DOHH2 (cell line): Measurements from ENCODE around the gene IZUMO4.

Experiments used
- CTCF ChIP-seq: fragments of 200-600 bp; sonication (generic); IDR thresholded peaks from one replicate; pipeline ENCODE4 v1.5.1; 2014; ENCODE audit warnings: antibody characterized with exemption, mild to moderate bottlenecking, low read depth, low read length; ENCODE audit not compliant: poor library complexity, severe bottlenecking
- EZH2phosphoT487 ChIP-seq: fragments of 200-600 bp; sonication (generic); IDR thresholded peaks from 2 replicates; pipeline ENCODE4 v1.6.1; 2017; ENCODE audit warnings: borderline replicate concordance, mild to moderate bottlenecking, antibody characterized with exemption, low read length, moderate library complexity, mixed read lengths

DNA sequence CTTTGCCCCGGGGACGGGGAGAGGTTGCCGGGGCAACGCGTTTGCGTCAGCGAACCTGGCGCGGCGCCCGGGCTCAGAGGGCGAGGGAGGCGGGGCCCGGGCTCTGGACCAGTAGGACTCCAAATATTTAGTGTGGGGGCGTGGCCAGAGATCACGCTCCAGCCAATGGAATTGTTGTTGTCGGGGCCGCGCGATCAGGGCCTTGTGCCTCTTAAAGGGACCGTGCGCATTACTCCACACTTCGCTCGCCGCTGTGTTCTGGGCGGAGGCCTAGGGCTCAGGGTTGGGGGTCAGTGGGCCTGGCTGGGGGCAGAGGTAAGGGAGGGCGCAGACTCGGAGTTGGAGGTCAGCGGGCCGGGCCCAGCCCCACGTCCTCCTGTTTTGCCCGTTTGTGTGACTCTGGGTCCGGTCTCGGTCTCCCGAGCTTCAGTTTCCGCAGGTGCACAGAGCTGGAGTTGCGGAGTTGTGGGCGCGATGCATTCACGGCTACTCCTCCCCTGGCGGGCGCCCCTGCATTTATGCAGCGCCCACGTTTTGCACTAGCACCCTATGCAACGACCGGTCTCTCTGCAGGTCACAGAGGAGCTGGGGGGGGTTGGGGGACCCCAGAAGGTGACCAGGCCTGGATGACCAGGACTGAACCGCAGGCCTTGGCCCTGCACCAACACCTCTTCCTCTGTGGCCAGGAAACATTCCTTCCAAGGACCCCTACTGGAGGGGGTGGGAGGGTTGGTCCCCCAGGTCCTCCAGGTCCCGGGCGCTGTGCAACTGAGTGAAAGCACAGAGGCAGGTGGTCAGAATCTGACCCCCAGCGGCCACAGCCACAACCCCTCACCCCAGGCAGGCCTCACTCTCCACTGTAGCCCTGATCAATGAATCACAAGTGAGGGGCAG lies 35.0 kb upstream of the IZUMO4 start:
- TF ChIP-seq CTCF (peak; percentile 57), EZH2phosphoT487 (no peak)
